HepG2 (cell line): ENCODE data around the gene DTNB. TPM values are rescaled to one million over a fixed set of nuclear protein-coding genes. Genes with fewer than 3 reads are reported as not detected.

Source experiments
- ATAC-seq: fragments of 200-7000 bp; cut with Tn5 transposase; 3 replicates; pipeline ENCODE4 v1.9.1; 2020; ENCODE audit warnings: mild to moderate bottlenecking, moderate library complexity
- BruUV-seq: library from RNA; stranded (reverse); fragments of 400-500 nt; replicated peaks from 2 replicates; lab custom pipeline; 2021; lab: Mats Ljungman, UMichigan
- CTCF ChIA-PET: fragments of 300-600 bp; formaldehyde crosslinking; extraction: SDS; loops from one replicate; lab custom pipeline; 2021; ENCODE audit warnings: low total read pairs, inconsistent platforms, low intra/inter-chr PET ratio; lab: Yijun Ruan, JAX
- POLR2A ChIA-PET: fragments of 350-600 bp; sonication (Branson Sonifier 250); formaldehyde crosslinking; loops from one replicate; lab custom pipeline; 2020; ENCODE audit warnings: antibody characterized with exemption, inconsistent platforms; lab: Yijun Ruan, JAX
- DNase-seq: peaks from one replicate; pipeline ENCODE4 v3.0.0-alpha.2; 2015; ENCODE audit warnings: low spot score
- FAIRE-seq: peaks from 3 replicates; lab custom pipeline; 2011; peaks lifted over from hg19 to GRCh38; lab: Jason Lieb, UNC
- H2AFZ ChIP-seq: one replicate; pipeline ENCODE4 v1.6.1; 2011; ENCODE audit warnings: low read length, inconsistent platforms
- H3K27ac ChIP-seq: fragments of 300-600 bp; 3 replicates; pipeline ENCODE4 v1.8.0; 2011; ENCODE audit warnings: mixed run types, mild to moderate bottlenecking, mixed read lengths, low read length, inconsistent platforms; ENCODE audit not compliant: insufficient read depth; ENCODE audit errors: extremely low read length
- H3K27me3 ChIP-seq, 2 experiments: fragments of 200-600 bp in 1 of 2; 2 replicates in 1 of 2; 3 replicates in 1 of 2; pipeline versions ENCODE4 v1.6.0 to v1.8.0; 2011; ENCODE audit warnings: low read length in 2 of 2, mild to moderate bottlenecking in 2 of 2, moderate library complexity in 2 of 2, inconsistent platforms in 1 of 2; ENCODE audit not compliant: insufficient read depth in 2 of 2, control insufficient read depth in 1 of 2
- H3K36me3 ChIP-seq, 2 experiments: fragments of 200-600 bp in 1 of 2; replicated peaks in 1 of 2; 2 replicates in 1 of 2; 3 replicates in 1 of 2; pipeline versions ENCODE4 v1.5.1 to v1.8.0; 2011; ENCODE audit warnings: low read length in 2 of 2, inconsistent platforms in 1 of 2; ENCODE audit not compliant: insufficient read depth in 2 of 2, control insufficient read depth in 1 of 2
- H3K4me1 ChIP-seq: 2 replicates; pipeline ENCODE4 v1.5.1; 2012; ENCODE audit warnings: low read length, inconsistent platforms; ENCODE audit not compliant: insufficient read depth
- H3K4me2 ChIP-seq: 2 replicates; pipeline ENCODE4 v1.6.0; 2011; ENCODE audit warnings: low read depth, low read length, inconsistent platforms
- H3K4me3 ChIP-seq, 3 experiments: fragments of 200-600 bp in 1 of 3; sonication (generic), shearing (Covaris generic) in 1 of 3; replicated peaks in 1 of 3; 2 replicates each; pipeline ENCODE4 v1.5.1; 2011 to 2016; ENCODE audit warnings: low read length in 3 of 3, inconsistent platforms in 2 of 3, low read depth in 2 of 3, mild to moderate bottlenecking in 2 of 3, control low read depth in 1 of 3, mixed read lengths in 1 of 3; ENCODE audit not compliant: insufficient read depth in 1 of 3
- H3K79me2 ChIP-seq: one replicate; pipeline ENCODE4 v1.6.1; 2011; ENCODE audit warnings: low read length, inconsistent platforms; ENCODE audit not compliant: insufficient read depth
- H3K9ac ChIP-seq: 2 replicates; pipeline ENCODE4 v1.6.0; 2011; ENCODE audit warnings: mild to moderate bottlenecking, low read depth, low read length, inconsistent platforms; ENCODE audit not compliant: insufficient read depth
- H3K9me3 ChIP-seq: 2 replicates; pipeline ENCODE4 v1.5.1; 2012; ENCODE audit warnings: mild to moderate bottlenecking, low read length
- H4K20me1 ChIP-seq: 2 replicates; pipeline ENCODE4 v1.6.0; 2011; ENCODE audit warnings: inconsistent platforms, mild to moderate bottlenecking, low read length, moderate library complexity; ENCODE audit not compliant: insufficient read depth
- CCDC6 ChIP-seq: sonication (generic); formaldehyde crosslinking; IDR thresholded peaks from 2 replicates; pipeline ENCODE4 v1.8.1; 2022; ENCODE audit warnings: mild to moderate bottlenecking, missing genetic modification reagents, moderate library complexity
- GABPA ChIP-seq, 2 experiments: IDR thresholded peaks; 2 replicates each; pipeline ENCODE4 v1.6.1; 2011 to 2016; ENCODE audit warnings: low read depth in 2 of 2, low read length in 1 of 2, missing biosample characterization in 1 of 2, missing genetic modification characterization in 1 of 2
- LBX2 ChIP-seq: sonication (generic); formaldehyde crosslinking; IDR thresholded peaks from 2 replicates; pipeline ENCODE4 v1.5.0; 2020; ENCODE audit warnings: missing genetic modification reagents, mild to moderate bottlenecking, borderline replicate concordance
- RFXAP ChIP-seq: sonication (generic); formaldehyde crosslinking; IDR thresholded peaks from 2 replicates; pipeline ENCODE4 v1.4.0; 2020; ENCODE audit warnings: missing genetic modification reagents, borderline replicate concordance
- SMAD3 ChIP-seq: sonication (generic); formaldehyde crosslinking; IDR thresholded peaks from 2 replicates; pipeline ENCODE4 v1.4.0; 2020; ENCODE audit warnings: missing genetic modification reagents
- SNRNP70 ChIP-seq: fragments of 200-400 bp; formaldehyde crosslinking; IDR thresholded peaks from 2 replicates; pipeline ENCODE4 v1.6.1; 2017; ENCODE audit warnings: mild to moderate bottlenecking, low read depth, low read length, moderate library complexity
- TBX3 ChIP-seq: fragments of 450-650 bp; IDR thresholded peaks from 2 replicates; pipeline ENCODE4 v1.6.1; 2017; ENCODE audit warnings: antibody characterized with exemption, mild to moderate bottlenecking, inconsistent platforms, borderline replicate concordance
- TMF1 ChIP-seq: sonication (generic); formaldehyde crosslinking; IDR thresholded peaks from 2 replicates; pipeline ENCODE4 v1.8.1; 2022; ENCODE audit warnings: low read depth, missing genetic modification reagents
- U2AF2 ChIP-seq: fragments of 200-400 bp; formaldehyde crosslinking; IDR thresholded peaks from 2 replicates; pipeline ENCODE4 v1.6.1; 2017; ENCODE audit warnings: low read depth, mild to moderate bottlenecking, low read length
- XBP1 ChIP-seq: sonication (generic); formaldehyde crosslinking; IDR thresholded peaks from 2 replicates; pipeline ENCODE4 v1.5.0; 2020; ENCODE audit warnings: missing genetic modification reagents
- ZNF256 ChIP-seq: sonication (generic); formaldehyde crosslinking; conservative IDR thresholded peaks from 2 replicates; pipeline ENCODE4 v1.4.0; 2020; ENCODE audit warnings: missing genetic modification reagents
- ZNF30 ChIP-seq: sonication (generic); formaldehyde crosslinking; IDR thresholded peaks from 2 replicates; pipeline ENCODE4 v1.5.0; 2020; ENCODE audit warnings: mild to moderate bottlenecking, missing genetic modification reagents
- ZNF577 ChIP-seq: sonication (generic); formaldehyde crosslinking; IDR thresholded peaks from 2 replicates; pipeline ENCODE4 v1.4.0; 2020; ENCODE audit warnings: mild to moderate bottlenecking, low read depth, missing genetic modification reagents, borderline replicate concordance
- ZNF605 ChIP-seq: sonication (generic); formaldehyde crosslinking; IDR thresholded peaks from 2 replicates; pipeline ENCODE4 v1.8.0; 2022; ENCODE audit warnings: mild to moderate bottlenecking, missing genetic modification reagents
- ZNF615 ChIP-seq: sonication (generic); formaldehyde crosslinking; IDR thresholded peaks from 2 replicates; pipeline ENCODE4 v1.5.0; 2020; ENCODE audit warnings: mild to moderate bottlenecking, missing genetic modification reagents, borderline replicate concordance
- ZNF703 ChIP-seq: sonication (generic); formaldehyde crosslinking; IDR thresholded peaks from 2 replicates; pipeline ENCODE4 v1.5.1; 2020; ENCODE audit warnings: missing genetic modification reagents, mild to moderate bottlenecking, moderate library complexity, borderline replicate concordance
- ZNF782 ChIP-seq: sonication (generic); formaldehyde crosslinking; IDR thresholded peaks from 2 replicates; pipeline ENCODE4 v1.4.0; 2020; ENCODE audit warnings: missing genetic modification reagents, mild to moderate bottlenecking, borderline replicate concordance
- ZNF883 ChIP-seq: sonication (generic); formaldehyde crosslinking; IDR thresholded peaks from 2 replicates; pipeline ENCODE4 v1.5.1; 2020; ENCODE audit warnings: mild to moderate bottlenecking, missing genetic modification reagents; ENCODE audit errors: not compliant biosample characterization
- WGBS: methylation state at CpG from one replicate; pipeline ENCODE4 v1.1.6; 2017; ENCODE audit warnings: low lambda C conversion rate; 5-methylcytosine and 5-hydroxymethylcytosine counted together
- in situ Hi-C: cut with HindIII; loops from 2 replicates; pipeline ENCODE4 v1.10.0; 2017; ENCODE audit warnings: low pct_unique_long_range_greater_than_20kb; ENCODE audit not compliant: extremely low pct_ligation_motif_present
- intact Hi-C: fragments of 100-400 bp; cut with micrococcal nuclease; formaldehyde crosslinking; loops from one replicate; pipeline ENCODE4 v1.10.0; 2022; ENCODE audit not compliant: unreplicated experiment
- polyA plus RNA-seq, 8 experiments: library from polyadenylated mRNA; depleted of rRNA in 3 of 8; stranded (reverse) in 7 of 8; unstranded in 1 of 8; fragments of >200 nt; fragmentation: Illumina TruSeq in 4 of 8; extraction: Trizol in 4 of 8; gene quantifications; 2 replicates each; pipeline versions ENCODE4 v1.2.1 to v1.2.3, GENCODE V29; 2011 to 2016; ENCODE audit warnings: low read depth in 4 of 8, missing spikeins in 1 of 8, mixed read lengths in 1 of 8; ENCODE audit not compliant: insufficient read depth in 1 of 8
- total RNA-seq, 5 experiments: library from RNA; depleted of rRNA; stranded (reverse); fragments of >200 nt; fragmentation: Illumina TruSeq; extraction: Trizol; gene quantifications; 2 replicates each; pipeline ENCODE4 v1.2.3, GENCODE V29; 2016; ENCODE audit warnings: low read depth in 1 of 5
- TF ChIP-seq, protein P1 (sequence below): IDR thresholded peaks from 2 replicates; pipeline ENCODE4 v1.6.1; 2016; ENCODE audit warnings: mild to moderate bottlenecking, missing biosample characterization, missing genetic modification reagents

DTNB gene
- total and polyA plus RNA-seq, 2 of the 13 experiments (the other 11 are each of a cell fraction or from before 2014, with no cell fraction given) = 14.4 to 23.9 TPM

DNA sequence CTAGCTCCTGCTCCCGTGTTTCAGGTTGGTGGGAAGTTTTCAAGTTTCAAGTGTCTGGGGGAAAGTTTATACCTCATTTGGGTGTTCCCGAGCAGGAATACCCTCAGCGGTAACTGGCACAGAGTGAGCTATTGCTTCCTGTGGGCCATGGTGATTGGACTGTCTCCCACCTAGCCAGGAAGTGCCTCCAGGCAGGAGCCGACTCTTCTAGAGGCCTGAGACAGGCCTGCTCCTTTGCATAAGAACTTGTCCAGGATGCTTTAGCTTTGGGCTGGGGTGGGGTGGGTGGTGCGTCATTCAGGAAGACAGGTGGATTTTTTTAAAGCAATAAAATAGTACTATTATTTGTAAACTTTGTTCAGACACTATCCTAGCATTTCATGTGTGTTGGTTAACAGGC lies 308.1 kb downstream of the DTNB start:
- no peaks in the 10 kb centered on the region for H3K9me3 ChIP-seq
- 0 out of 2 replicates have a peak, but pooled peaks have one; percentile 1 for TF ChIP-seq GABPA (IDR thresholded peaks at IDR 0.05; ENCODE audit: low read depth, low read length)
- TF ChIP-seq GABPA (CRISPR knock-in tag; IDR thresholded peaks at IDR 0.05; ENCODE audit: low read depth) = no peak
- TF ChIP-seq ZNF703 = no peak
- TF ChIP-seq XBP1 (CRISPR knock-in tag) = no peak
- TF ChIP-seq, all 625 proteins: peak for 1
- 35% methylated on average over 5 of the region's 5 CpGs for WGBS
- no TSS peak for BruUV-seq
- POLR2A ChIA-PET = no interaction called here
- H2AFZ ChIP-seq = no peak overlapping the region
- CTCF ChIA-PET = no interaction called here
- no peak for DNase-seq
- peaks cover 14% of the 10 kb centered on the region for H3K4me1 ChIP-seq
- no peak for FAIRE-seq
- no peak for ATAC-seq
- H3K4me3 ChIP-seq = no peak overlapping the region
- in situ Hi-C loops = no loop called here
- H4K20me1 ChIP-seq = no peaks in the 10 kb centered on the region
- no peak overlapping the region for H3K9ac ChIP-seq
- intact Hi-C loops = no loop called here
- peaks cover 5 to 55% of the 10 kb centered on the region in 2 experiments; a peak in 4 of 5 replicates for H3K27me3 ChIP-seq
- H3K36me3 ChIP-seq = no peaks in the 10 kb centered on the region
- no peaks in the 10 kb centered on the region for H3K79me2 ChIP-seq
- no peak overlapping the region for H3K4me2 ChIP-seq
- H3K27ac ChIP-seq = no peak overlapping the region

DNA sequence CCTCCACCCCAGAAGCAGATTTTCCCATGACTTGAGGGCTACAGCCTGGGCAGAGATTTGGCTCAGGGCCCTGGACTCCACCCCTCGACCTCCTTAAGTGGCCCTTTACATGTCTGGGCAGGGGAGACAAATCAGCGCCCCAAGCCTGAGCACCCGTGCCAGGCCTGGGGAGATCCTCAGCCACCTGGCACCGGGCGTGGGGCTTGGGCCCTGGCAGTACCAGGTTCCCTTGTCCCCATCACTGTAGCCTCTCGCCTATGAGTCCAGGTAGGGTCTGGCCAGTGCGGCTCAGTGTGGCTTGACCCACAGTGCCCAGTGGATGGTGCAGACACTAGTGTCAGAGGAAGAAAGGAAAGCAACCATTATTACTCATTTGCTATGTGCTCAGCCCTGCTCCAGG lies 309.6 kb downstream of the DTNB start:
- Histone ChIP-seq H4K20me1 (no peaks in the 10 kb centered on the region), H3K4me2 (no peak overlapping the region), H3K79me2 (no peaks in the 10 kb centered on the region), H3K9ac (no peak overlapping the region), H3K27me3 (peaks cover 5 to 58% of the 10 kb centered on the region in 2 experiments; a peak in 4 of 5 replicates), H2AFZ (no peak overlapping the region), H3K4me1 (peaks cover 14% of the 10 kb centered on the region), H3K9me3 (no peaks in the 10 kb centered on the region), H3K4me3 (no peak overlapping the region), H3K36me3 (no peaks in the 10 kb centered on the region), H3K27ac (no peak overlapping the region)
- intact Hi-C loops = loop anchor here (2.0 kb wide), 1 partner anchor 13 kb away; no protein-coding TSS in a partner anchor
- FAIRE-seq = no peak
- 64% methylated on average over 6 of the region's 7 CpGs for WGBS
- ChIA-PET CTCF (no interaction called here), POLR2A (no interaction called here)
- no peak for DNase-seq
- in situ Hi-C loops = no loop called here
- ATAC-seq = no peak
- no peak for TF ChIP-seq ZNF256 (CRISPR knock-in tag)
- no peak for TF ChIP-seq ZNF782 (CRISPR knock-in tag)
- TF ChIP-seq RFXAP (CRISPR knock-in tag) = no peak
- TF ChIP-seq CCDC6 (CRISPR knock-in tag) = no peak
- no peak for TF ChIP-seq SMAD3
- TF ChIP-seq TMF1 (CRISPR knock-in tag) = no peak
- no peak for TF ChIP-seq LBX2 (CRISPR knock-in tag)
- TF ChIP-seq ZNF883 = no peak
- TF ChIP-seq TBX3 = no peak
- TF ChIP-seq ZNF577 (CRISPR knock-in tag) = no peak
- TF ChIP-seq ZNF30 (CRISPR knock-in tag) = no peak
- no peak for TF ChIP-seq U2AF2
- TF ChIP-seq, protein P1, sequence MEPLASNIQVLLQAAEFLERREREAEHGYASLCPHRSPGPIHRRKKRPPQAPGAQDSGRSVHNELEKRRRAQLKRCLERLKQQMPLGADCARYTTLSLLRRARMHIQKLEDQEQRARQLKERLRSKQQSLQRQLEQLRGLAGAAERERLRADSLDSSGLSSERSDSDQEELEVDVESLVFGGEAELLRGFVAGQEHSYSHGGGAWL = no peak
- no peak for TF ChIP-seq SNRNP70
- TF ChIP-seq ZNF615 = no peak
- TF ChIP-seq ZNF605 (CRISPR knock-in tag) = no peak
- BruUV-seq = no TSS peak
